ENCODE results near the gene GIT1. TPM values are rescaled to one million over a fixed set of nuclear protein-coding genes. Genes with fewer than 3 reads are reported as not detected.
A peak's percentile ranks its signal among the peaks of the same experiment; 100 is the strongest.

GIT1 gene
- total and polyA plus RNA-seq, 7 donors, result 13.6 to 31.3 (median 17.4) TPM

- Histone ChIP-seq H3K27me3 (no peaks in the 10 kb centered on the region), H3K9me3 (no peaks in the 10 kb centered on the region), H3K27ac (no peak overlapping the region), H3K4me1 (peaks cover 0 to 52% (median 42%) of the 10 kb centered on the region in 4 donors), H3K4me3 (no peak overlapping the region), H3K36me3 (peaks cover 21 to 51% (median 28%) of the 10 kb centered on the region in 4 donors)
- intact Hi-C loops (cut with DNase I), result no loop called here
- WGBS, 2 donors, result 89 to 91% methylated on average over 6 of the region's 6 CpGs
- DNase-seq, result peak; percentile 64
- TF ChIP-seq POLR2AphosphoS5 (IDR thresholded peaks at IDR 0.05) (no peak), EP300 (IDR thresholded peaks at IDR 0.05) (no peak), CTCF (IDR thresholded peaks at IDR 0.05) (no peak), POLR2A (IDR thresholded peaks at IDR 0.05) (no peak)
Measured at GRCh38 chr17:29573558-29573869, 15.9 kb downstream of the GIT1 start.

DNA sequence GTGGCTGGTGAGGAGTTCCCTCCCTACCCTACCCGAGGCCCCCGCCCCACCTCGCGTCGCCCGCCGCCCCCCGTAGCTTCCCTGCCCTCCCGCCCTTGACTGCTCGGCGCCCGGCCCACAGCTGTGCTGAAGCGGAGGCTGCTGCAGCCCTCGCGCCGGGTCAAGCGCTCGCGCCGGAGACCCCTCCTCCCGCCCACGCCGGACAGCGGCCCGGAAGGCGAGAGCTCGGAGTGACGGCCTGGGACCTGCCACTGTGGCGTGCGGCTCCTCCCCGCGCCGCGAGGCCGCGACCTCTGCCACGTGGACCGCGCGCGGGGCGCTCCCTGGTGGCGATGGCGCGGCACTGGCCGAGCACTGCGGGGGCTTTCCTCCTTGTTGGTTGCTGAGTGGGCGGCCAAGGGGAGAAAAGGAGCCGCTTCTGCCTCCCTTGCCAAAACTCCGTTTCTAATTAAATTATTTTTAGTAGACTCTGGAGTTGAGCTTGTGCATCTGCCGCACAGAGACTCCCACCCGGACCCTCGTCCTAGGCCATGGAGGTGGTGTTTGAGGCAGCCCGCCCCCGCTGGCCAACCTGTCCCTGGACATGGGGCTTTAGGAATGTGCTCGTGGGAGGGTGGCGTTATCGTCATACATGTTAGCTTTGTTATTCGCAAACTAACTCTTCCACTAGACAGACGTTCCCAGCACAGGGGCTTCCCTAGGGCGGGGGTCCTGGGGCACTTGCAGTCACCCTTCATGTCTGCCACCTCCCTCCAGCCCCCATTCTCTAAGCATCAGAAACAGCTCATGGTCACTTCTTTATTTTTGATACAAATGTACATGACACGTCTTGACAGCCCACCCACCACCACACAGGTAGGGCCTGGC is 16.5 kb downstream of the GIT1 start:
- WGBS, 2 donors, result 56 to 82% methylated on average over 62 of the region's 62 CpGs
- peaks cover 21 to 47% (median 28%) of the 10 kb centered on the region in 4 donors for H3K36me3 ChIP-seq
- intact Hi-C loops (cut with DNase I), result no loop called here
- H3K27ac ChIP-seq, result peak overlapping the region; percentile 40 to 60 (median 54)
- peaks cover 0 to 50% (median 37%) of the 10 kb centered on the region in 4 donors for H3K4me1 ChIP-seq
- H3K9me3 ChIP-seq, result no peaks in the 10 kb centered on the region
- TF ChIP-seq CTCF (IDR thresholded peaks at IDR 0.05) (peak; percentile 39 to 87 (median 64)), EP300 (IDR thresholded peaks at IDR 0.05) (no peak)
- no peaks in the 10 kb centered on the region for H3K27me3 ChIP-seq
- DNase-seq, result peak; percentile 74
- H3K4me3 ChIP-seq, result peak overlapping the region; percentile 5 to 48 (median 43)

- no peaks in the 10 kb centered on the region for H3K27me3 ChIP-seq
- H3K4me1 ChIP-seq, result peaks cover 0 to 50% (median 31%) of the 10 kb centered on the region in 4 donors
- intact Hi-C loops (cut with DNase I), result no loop called here
- peak overlapping the region; percentile 5 to 48 (median 43) for H3K4me3 ChIP-seq
- peak; percentile 64 for DNase-seq
- H3K27ac ChIP-seq, result peak overlapping the region; percentile 40 to 60 (median 54)
- TF ChIP-seq CTCF (IDR thresholded peaks at IDR 0.05) (no peak), POLR2A (IDR thresholded peaks at IDR 0.05) (no peak), EP300 (IDR thresholded peaks at IDR 0.05) (no peak), POLR2AphosphoS5 (IDR thresholded peaks at IDR 0.05) (no peak)
- H3K9me3 ChIP-seq, result no peaks in the 10 kb centered on the region
- WGBS, 2 donors, result 76 to 84% methylated on average over 30 of the region's 30 CpGs
- peaks cover 21 to 38% (median 27%) of the 10 kb centered on the region in 4 donors for H3K36me3 ChIP-seq
Measured at GRCh38 chr17:29571883-29572681, 17.4 kb downstream of the GIT1 start.

GRCh38 chr17:29571486-29571882 is 18.0 kb downstream of the GIT1 start:
- Histone ChIP-seq H3K27ac (peak overlapping the region in 1 of 4 donors; percentile 40), H3K4me3 (no peak overlapping the region), H3K36me3 (peaks cover 16 to 32% (median 24%) of the 10 kb centered on the region in 4 donors), H3K27me3 (no peaks in the 10 kb centered on the region), H3K4me1 (peaks cover 0 to 51% (median 31%) of the 10 kb centered on the region in 4 donors), H3K9me3 (no peaks in the 10 kb centered on the region)
- TF ChIP-seq POLR2AphosphoS5 (IDR thresholded peaks at IDR 0.05), result no peak
- TF ChIP-seq POLR2A (IDR thresholded peaks at IDR 0.05), result no peak
- TF ChIP-seq CTCF (IDR thresholded peaks at IDR 0.05), result no peak
- no peak for TF ChIP-seq EP300 (IDR thresholded peaks at IDR 0.05)
- DNase-seq, result peak; percentile 46
- 92 to 93% methylated on average over 6 of the region's 6 CpGs for WGBS, 2 donors
- intact Hi-C loops (cut with DNase I), result no loop called here
